Rectal smooth muscle tissue (tissue), 1 donor: ENCODE data around the gene KCNQ4.
A peak's percentile ranks its signal among the peaks of the same experiment; 100 is the strongest.

Experiments
- H3K27ac ChIP-seq: one replicate; pipeline ENCODE4 v1.7.0; 2013; ENCODE audit warnings: low read depth, low read length, inconsistent platforms
- H3K27me3 ChIP-seq: one replicate; pipeline ENCODE4 v1.7.0; 2013; ENCODE audit warnings: low read length; ENCODE audit not compliant: control insufficient read depth, insufficient read depth
- H3K36me3 ChIP-seq: one replicate; pipeline ENCODE4 v1.7.0; 2013; ENCODE audit warnings: low read length; ENCODE audit not compliant: control insufficient read depth, insufficient read depth
- H3K4me1 ChIP-seq: one replicate; pipeline ENCODE4 v1.7.0; 2013; ENCODE audit warnings: low read length; ENCODE audit not compliant: control insufficient read depth, insufficient read depth
- H3K4me3 ChIP-seq: one replicate; pipeline ENCODE4 v1.7.0; 2013; ENCODE audit warnings: low read length
- H3K9ac ChIP-seq: one replicate; pipeline ENCODE4 v1.7.0; 2013; ENCODE audit warnings: low read length

KCNQ4 gene

DNA sequence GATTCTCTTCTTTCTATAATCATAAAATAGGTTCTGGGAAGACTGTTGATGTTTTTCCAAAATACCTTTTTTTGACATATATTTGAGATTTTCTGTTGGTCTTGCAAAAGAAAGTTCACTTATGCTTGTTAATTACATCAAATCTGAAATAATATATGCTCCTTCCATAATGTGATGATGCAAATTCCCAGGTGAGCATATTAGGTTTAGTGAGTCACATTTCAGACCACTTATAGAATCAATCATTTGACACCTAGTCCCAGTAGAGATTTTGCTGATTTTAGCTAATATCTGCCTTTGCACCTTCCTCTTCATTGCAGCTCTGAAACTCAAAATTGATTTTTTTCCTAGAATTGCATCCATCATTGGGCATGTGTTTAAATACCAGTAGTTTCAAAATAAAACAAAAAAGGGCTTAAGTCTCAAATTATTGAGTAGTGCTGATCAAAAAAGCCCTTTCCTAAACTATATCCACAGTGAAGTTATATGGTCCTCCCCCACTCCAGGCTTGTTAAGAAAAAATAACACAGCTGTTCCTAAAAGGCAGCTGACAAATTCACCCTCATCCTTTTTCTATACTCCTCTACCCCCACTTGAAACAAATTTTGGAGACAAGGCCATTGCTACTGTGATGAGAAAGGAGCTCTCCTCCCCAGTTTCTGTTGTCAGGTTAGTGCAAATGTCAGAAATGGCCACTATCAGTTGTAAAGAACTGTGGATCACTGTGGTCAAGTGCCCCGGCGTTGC lies 37.1 kb upstream of the KCNQ4 start:
- H3K4me1 ChIP-seq: peaks cover 12% of the 10 kb centered on the region
- H3K9ac ChIP-seq: no peak overlapping the region
- H3K27ac ChIP-seq: no peak overlapping the region
- no peaks in the 10 kb centered on the region for H3K27me3 ChIP-seq
- H3K36me3 ChIP-seq: peaks cover 17% of the 10 kb centered on the region
- H3K4me3 ChIP-seq: no peak overlapping the region

DNA sequence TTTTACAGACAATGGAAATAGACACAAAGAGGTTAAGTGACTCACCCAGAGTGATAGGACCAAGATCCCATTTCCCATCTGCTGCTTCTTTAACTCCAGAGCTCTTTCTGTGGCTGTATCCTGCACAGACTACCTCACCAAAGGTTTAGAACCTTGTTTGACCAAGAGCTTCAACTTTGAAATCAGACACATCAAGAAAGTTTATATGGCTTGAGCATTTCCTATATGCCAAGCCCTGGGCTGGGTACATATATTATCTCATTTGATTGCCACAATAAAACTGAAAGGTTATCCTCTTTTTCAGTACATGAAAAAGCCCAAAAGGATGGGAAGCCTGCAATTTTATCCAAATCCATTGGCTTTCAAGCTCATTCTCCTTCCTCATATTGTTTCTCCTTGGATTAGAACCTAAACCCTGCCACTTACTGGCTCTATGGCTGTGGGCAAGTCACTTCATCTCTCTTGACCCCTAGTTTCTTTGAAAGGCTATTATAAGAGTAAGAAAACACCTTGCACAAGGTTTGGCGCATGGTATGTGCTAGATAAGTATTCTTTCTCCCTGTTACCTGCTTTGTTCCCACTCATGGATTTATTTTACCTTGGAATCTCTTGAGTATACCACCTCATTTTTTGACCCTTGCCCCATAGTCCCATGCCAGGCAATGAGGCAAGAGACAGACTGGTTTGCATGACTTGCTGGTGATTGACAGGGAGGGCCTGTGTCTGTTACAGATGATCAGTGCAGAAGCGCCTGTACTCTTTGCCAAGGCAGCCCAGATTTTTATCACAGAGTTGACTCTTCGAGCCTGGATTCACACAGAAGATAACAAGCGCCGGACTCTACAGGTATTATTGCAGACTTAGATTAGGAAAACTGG lies 34.5 kb upstream of the KCNQ4 start:
- peaks cover 27% of the 10 kb centered on the region for H3K36me3 ChIP-seq
- no peak overlapping the region for H3K4me3 ChIP-seq
- no peak overlapping the region for H3K27ac ChIP-seq
- peaks cover 10% of the 10 kb centered on the region for H3K4me1 ChIP-seq
- no peaks in the 10 kb centered on the region for H3K27me3 ChIP-seq
- H3K9ac ChIP-seq: no peak overlapping the region

- Histone ChIP-seq H3K9ac (no peak overlapping the region), H3K36me3 (peaks cover 26% of the 10 kb centered on the region), H3K27ac (no peak overlapping the region)
Measured at GRCh38 chr1:40749817-40750216, 33.8 kb upstream of the KCNQ4 start.

GRCh38 chr1:40750451-40750908 lies 33.1 kb upstream of the KCNQ4 start:
- H3K4me3 ChIP-seq: no peak overlapping the region
- peaks cover 9% of the 10 kb centered on the region for H3K4me1 ChIP-seq
- H3K27me3 ChIP-seq: no peaks in the 10 kb centered on the region
- no peak overlapping the region for H3K27ac ChIP-seq
- peaks cover 33% of the 10 kb centered on the region for H3K36me3 ChIP-seq
- no peak overlapping the region for H3K9ac ChIP-seq

More at GRCh38 chr1:40749817-40750216, 33.8 kb upstream of the KCNQ4 start:
- Histone ChIP-seq H3K27me3 (no peaks in the 10 kb centered on the region), H3K4me3 (no peak overlapping the region), H3K4me1 (peaks cover 10% of the 10 kb centered on the region)

DNA sequence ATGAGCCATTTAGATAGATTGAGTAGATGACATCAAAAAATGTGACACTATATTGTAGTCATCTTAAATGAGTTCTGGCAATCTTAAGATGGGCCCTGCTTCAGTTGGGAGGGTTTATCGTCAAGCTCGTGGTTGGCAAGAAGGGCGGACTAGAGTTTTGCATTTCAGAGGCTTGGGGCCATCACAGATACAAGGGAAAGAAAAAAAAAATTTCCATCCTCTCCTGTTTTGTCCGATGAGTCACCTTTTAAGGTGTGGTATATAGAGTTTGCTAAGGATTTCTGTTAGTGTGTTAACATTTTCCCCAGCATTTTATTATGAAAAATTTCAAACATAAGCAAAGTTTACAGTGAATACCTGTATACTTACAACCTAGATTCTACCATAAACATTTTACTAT lies 31.8 kb upstream of the KCNQ4 start:
- H3K27ac ChIP-seq: no peak overlapping the region
- no peak overlapping the region for H3K4me3 ChIP-seq
- peaks cover 7% of the 10 kb centered on the region for H3K4me1 ChIP-seq
- H3K9ac ChIP-seq: no peak overlapping the region
- peaks cover 35% of the 10 kb centered on the region for H3K36me3 ChIP-seq
- H3K27me3 ChIP-seq: no peaks in the 10 kb centered on the region

GRCh38 chr1:40753142-40753882 lies 30.3 kb upstream of the KCNQ4 start:
- Histone ChIP-seq H3K27ac (no peak overlapping the region), H3K4me1 (peaks cover 13% of the 10 kb centered on the region), H3K36me3 (peaks cover 39% of the 10 kb centered on the region), H3K4me3 (no peak overlapping the region), H3K9ac (no peak overlapping the region), H3K27me3 (no peaks in the 10 kb centered on the region)

GRCh38 chr1:40754201-40754600 lies 29.4 kb upstream of the KCNQ4 start:
- no peaks in the 10 kb centered on the region for H3K27me3 ChIP-seq
- peak overlapping the region; percentile 19 for H3K27ac ChIP-seq
- H3K4me3 ChIP-seq: no peak overlapping the region
- H3K36me3 ChIP-seq: peaks cover 33% of the 10 kb centered on the region
- H3K9ac ChIP-seq: no peak overlapping the region
- peaks cover 20% of the 10 kb centered on the region for H3K4me1 ChIP-seq

- Histone ChIP-seq H3K27me3 (no peaks in the 10 kb centered on the region), H3K27ac (peak overlapping the region; percentile 19), H3K4me1 (peaks cover 20% of the 10 kb centered on the region), H3K9ac (no peak overlapping the region), H3K4me3 (no peak overlapping the region), H3K36me3 (peaks cover 30% of the 10 kb centered on the region)
Measured at GRCh38 chr1:40755067-40755466, 28.5 kb upstream of the KCNQ4 start.

DNA sequence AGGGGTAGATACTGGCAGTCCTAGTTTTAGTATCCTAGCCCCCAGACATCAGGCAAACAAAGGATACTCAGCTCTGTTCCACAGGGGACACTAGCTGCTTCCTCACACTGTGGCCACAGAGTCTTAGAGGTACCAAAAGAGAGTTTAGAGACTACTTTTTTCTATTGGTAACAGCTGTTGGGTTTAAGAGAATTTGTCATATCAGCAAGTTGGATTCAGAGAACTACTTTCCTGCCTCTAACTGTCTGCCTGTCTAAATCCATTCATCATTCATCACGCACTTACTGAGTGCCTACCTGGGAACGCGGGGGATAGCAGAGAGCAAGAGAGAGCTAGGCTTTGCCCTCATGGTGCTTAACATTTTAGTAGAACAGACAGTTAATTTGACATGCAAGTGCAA lies 27.1 kb upstream of the KCNQ4 start:
- H3K4me1 ChIP-seq: peaks cover 18% of the 10 kb centered on the region
- H3K36me3 ChIP-seq: peaks cover 39% of the 10 kb centered on the region
- H3K4me3 ChIP-seq: no peak overlapping the region
- H3K9ac ChIP-seq: no peak overlapping the region
- no peak overlapping the region for H3K27ac ChIP-seq
- no peaks in the 10 kb centered on the region for H3K27me3 ChIP-seq

GRCh38 chr1:40757084-40757483 lies 26.5 kb upstream of the KCNQ4 start:
- H3K4me1 ChIP-seq: peaks cover 18% of the 10 kb centered on the region
- peaks cover 39% of the 10 kb centered on the region for H3K36me3 ChIP-seq
- no peak overlapping the region for H3K4me3 ChIP-seq
- H3K9ac ChIP-seq: no peak overlapping the region
- H3K27ac ChIP-seq: no peak overlapping the region
- H3K27me3 ChIP-seq: no peaks in the 10 kb centered on the region

- Histone ChIP-seq H3K27me3 (no peaks in the 10 kb centered on the region), H3K27ac (peak overlapping the region; percentile 68), H3K4me3 (no peak overlapping the region), H3K36me3 (peaks cover 38% of the 10 kb centered on the region), H3K4me1 (peaks cover 18% of the 10 kb centered on the region), H3K9ac (no peak overlapping the region)
Measured at GRCh38 chr1:40758004-40758403, 25.6 kb upstream of the KCNQ4 start.
